ENCODE measurements around the gene ACP2.
"Not testable (repeated sequence)": the region's sequence is repeated elsewhere in the genome, so short reads cannot be mapped to it uniquely, and the experiment has no call there.

ACP2 gene

GRCh38 chr11:47192111-47192510 is 56.5 kb downstream of the ACP2 start:
- DNase-seq = no peak

- not testable (repeated sequence) for DNase-seq
Observed at GRCh38 chr11:47191137-47191536, 57.5 kb downstream of the ACP2 start.
